ENCODE results near the gene AGFG2.

- TF ChIP-seq POLR2A (IDR thresholded peaks at IDR 0.05), result no peak
- TF ChIP-seq CTCF (IDR thresholded peaks at IDR 0.05), result no peak
Observed at GRCh38 chr7:100580466-100581283, 41.7 kb downstream of the AGFG2 start.

All from prostate gland (tissue), 2 donors.